K562 (cell line): ENCODE measurements around the gene VPS18. TPM values are rescaled to one million over a fixed set of nuclear protein-coding genes. Genes with fewer than 3 reads are reported as not detected.

ENCODE experiments used
- ATAC-seq: fragments of 200-7000 bp; cut with Tn5 transposase; 3 replicates; pipeline ENCODE4 v1.9.1; 2020; ENCODE audit warnings: moderate library complexity
- BruUV-seq: library from RNA; stranded (reverse); fragments of 400-500 nt; replicated peaks from 2 replicates; lab custom pipeline; 2021; lab: Mats Ljungman, UMichigan
- CTCF ChIA-PET: fragments of 300-600 bp; formaldehyde crosslinking; extraction: SDS; loops from one replicate; lab custom pipeline; 2021; ENCODE audit warnings: low intra/inter-chr PET ratio; lab: Yijun Ruan, JAX
- POLR2A ChIA-PET: fragments of 300-600, 350-650 bp; sonication (Branson Sonifier 250); formaldehyde crosslinking; extraction: SDS; loops from one replicate; lab custom pipeline; 2021; ENCODE audit warnings: antibody characterized with exemption, inconsistent platforms; lab: Yijun Ruan, JAX
- DNase-seq, 4 experiments: peaks; one replicate each; pipeline versions ENCODE4 v3.0.0 to v3.0.0-alpha.2; 2011 to 2018; ENCODE audit warnings: low spot score in 3 of 4, mixed read lengths in 3 of 4; ENCODE audit errors: extremely low read depth in 1 of 4
- FAIRE-seq: peaks from 2 replicates; lab custom pipeline; 2011; peaks lifted over from hg19 to GRCh38; lab: Jason Lieb, UNC
- H2AFZ ChIP-seq: 2 replicates; pipeline ENCODE4 v1.6.0; 2011; ENCODE audit warnings: low read depth, low read length, control low read depth, inconsistent platforms
- H3K27ac ChIP-seq: fragments of 200-600 bp; 3 replicates; pipeline ENCODE4 v1.8.0; 2011; ENCODE audit warnings: low read depth, mild to moderate bottlenecking, control low read depth, inconsistent platforms, low read length, moderate library complexity, mixed read lengths; ENCODE audit errors: extremely low read depth
- H3K27me3 ChIP-seq, 2 experiments: fragments of 300-600 bp in 1 of 2; 2 replicates in 1 of 2; 3 replicates in 1 of 2; pipeline versions ENCODE4 v1.6.0 to v1.8.0; 2011; ENCODE audit warnings: inconsistent platforms in 2 of 2, low read length in 2 of 2, mild to moderate bottlenecking in 1 of 2, mixed read lengths in 1 of 2, moderate library complexity in 1 of 2; ENCODE audit not compliant: control insufficient read depth in 2 of 2, insufficient read depth in 2 of 2
- H3K36me3 ChIP-seq: fragments of 300-600 bp; 3 replicates; pipeline ENCODE4 v1.8.0; 2011; ENCODE audit warnings: mild to moderate bottlenecking, low read length, inconsistent platforms; ENCODE audit not compliant: control insufficient read depth, insufficient read depth
- H3K4me1 ChIP-seq, 2 experiments: fragments of 200-600 bp in 1 of 2; replicated peaks in 1 of 2; 2 replicates in 1 of 2; 3 replicates in 1 of 2; pipeline versions ENCODE4 v1.5.1 to v1.8.0; 2011; ENCODE audit warnings: inconsistent platforms in 2 of 2, low read length in 2 of 2, mild to moderate bottlenecking in 1 of 2, mixed read lengths in 1 of 2, moderate library complexity in 1 of 2; ENCODE audit not compliant: control insufficient read depth in 2 of 2, insufficient read depth in 2 of 2
- H3K4me2 ChIP-seq: 2 replicates; pipeline ENCODE4 v1.6.1; 2011; ENCODE audit warnings: low read length, control low read depth, inconsistent platforms, mixed read lengths; ENCODE audit not compliant: insufficient read depth
- H3K4me3 ChIP-seq: fragments of 200-600 bp; sonication (generic), shearing (Covaris generic); 2 replicates; pipeline ENCODE4 v1.5.1; 2016; ENCODE audit warnings: control low read depth, inconsistent platforms
- H3K79me2 ChIP-seq: fragments of 200-600 bp; 3 replicates; pipeline ENCODE4 v1.8.0; 2011; ENCODE audit warnings: low read length, inconsistent platforms; ENCODE audit not compliant: control insufficient read depth, insufficient read depth
- H3K9ac ChIP-seq, 2 experiments: 2 replicates each; pipeline versions ENCODE4 v1.6.0 to v1.6.1; 2011; ENCODE audit warnings: low read depth in 2 of 2, low read length in 2 of 2, control low read depth in 1 of 2, inconsistent platforms in 1 of 2, mild to moderate bottlenecking in 1 of 2, mixed read lengths in 1 of 2; ENCODE audit not compliant: insufficient read depth in 1 of 2
- H3K9me1 ChIP-seq: one replicate; pipeline ENCODE4 v1.6.0; 2011; ENCODE audit warnings: inconsistent platforms, mild to moderate bottlenecking, low read length, moderate library complexity; ENCODE audit not compliant: control insufficient read depth, insufficient read depth
- H3K9me3 ChIP-seq: replicated peaks from 2 replicates; pipeline ENCODE4 v1.5.1; 2011; ENCODE audit warnings: low read depth, low read length, inconsistent platforms; ENCODE audit not compliant: control insufficient read depth, insufficient read depth
- H4K20me1 ChIP-seq: replicated peaks from 2 replicates; pipeline ENCODE4 v1.6.1; 2011; ENCODE audit warnings: low read length, inconsistent platforms, mixed read lengths; ENCODE audit not compliant: control insufficient read depth, insufficient read depth
- CXXC5 ChIP-seq: fragments of 250-450 bp; sonication (Bioruptor Pico); IDR thresholded peaks from 2 replicates; pipeline ENCODE4 v1.8.0; 2022; ENCODE audit warnings: inconsistent platforms, mild to moderate bottlenecking, moderate library complexity
- FOXM1 ChIP-seq, 2 experiments: fragments of 450-650 bp in 1 of 2; sonication (generic) in 1 of 2; formaldehyde crosslinking in 1 of 2; IDR thresholded peaks; 2 replicates each; pipeline versions ENCODE4 v1.6.1 to v1.9.0; 2017 to 2022; ENCODE audit warnings: low read depth in 2 of 2, mild to moderate bottlenecking in 2 of 2, missing genetic modification reagents in 1 of 2, moderate library complexity in 1 of 2
- SIX5 ChIP-seq, 2 experiments: IDR thresholded peaks; 2 replicates each; pipeline ENCODE4 v1.6.1; 2011; ENCODE audit warnings: low read length in 2 of 2, borderline replicate concordance in 1 of 2, low read depth in 1 of 2, mild to moderate bottlenecking in 1 of 2, moderate library complexity in 1 of 2; ENCODE audit not compliant: insufficient read depth in 1 of 2
- SMARCA5 ChIP-seq: fragments of 450-650 bp; IDR thresholded peaks from 2 replicates; pipeline ENCODE4 v1.6.1; 2016
- SREBF1 ChIP-seq: fragments of 150-350 bp; IDR thresholded peaks from 2 replicates; pipeline ENCODE4 v1.6.1; 2014; ENCODE audit warnings: antibody characterized with exemption, low read depth, low read length, borderline replicate concordance
- SREBF2 ChIP-seq: sonication (generic); formaldehyde crosslinking; IDR thresholded peaks from 2 replicates; pipeline ENCODE4 v1.4.0; 2020; ENCODE audit warnings: mild to moderate bottlenecking, missing genetic modification reagents
- SRSF1 ChIP-seq: fragments of 200-400 bp; formaldehyde crosslinking; IDR thresholded peaks from 2 replicates; pipeline ENCODE4 v1.6.1; 2017; ENCODE audit warnings: mild to moderate bottlenecking, low read depth, low read length, moderate library complexity
- TBL1XR1 ChIP-seq, 2 experiments: IDR thresholded peaks; 2 replicates each; pipeline ENCODE4 v1.6.1; 2012; ENCODE audit warnings: improper control_type of control experiment in 2 of 2, low read length in 2 of 2, mild to moderate bottlenecking in 1 of 2
- ZNF668 ChIP-seq: fragments of 250-450 bp; sonication (Bioruptor Pico); IDR thresholded peaks from 2 replicates; pipeline ENCODE4 v1.8.0; 2022; ENCODE audit warnings: mild to moderate bottlenecking, inconsistent platforms
- ZNF717 ChIP-seq: fragments of 250-450 bp; sonication (Bioruptor Pico); IDR thresholded peaks from 2 replicates; pipeline ENCODE4 v1.5.0; 2021
- WGBS: fragments of 100-300 bp; shearing (Covaris generic); methylation state at CpG from one replicate; pipeline ENCODE4 v1.1.6; 2016; ENCODE audit warnings: low coverage, mixed read lengths; ENCODE audit not compliant: insufficient coverage; ENCODE audit errors: missing lambda C conversion rate; 5-methylcytosine and 5-hydroxymethylcytosine counted together
- in situ Hi-C: fragments of 300-500 bp; cut with MboI; formaldehyde crosslinking; loops from 4 replicates; pipeline ENCODE4 v1.15.0; 2018; ENCODE audit warnings: inconsistent platforms, mixed read lengths
- intact Hi-C: fragments of 100-400 bp; cut with micrococcal nuclease; formaldehyde crosslinking; loops from 2 replicates; pipeline ENCODE4 v1.14.2; 2022
- polyA plus RNA-seq, 8 experiments: library from polyadenylated mRNA; depleted of rRNA in 4 of 8; stranded (reverse) in 5 of 8; unstranded in 3 of 8; fragments of >200 nt; fragmentation: Nextera tagmentation in 2 of 8; fragmentation: Illumina TruSeq in 1 of 8; extraction: Ambion mirVana in 2 of 8; extraction: Trizol in 1 of 8; gene quantifications; 2 replicates each; pipeline versions ENCODE4 v1.2.1 to v1.2.3, GENCODE V29; 2011 to 2014; ENCODE audit warnings: inconsistent platforms in 1 of 8, missing spikeins in 1 of 8
- total RNA-seq, 7 experiments: library from RNA; depleted of rRNA in 6 of 7; stranded (reverse); fragments of >200 nt in 6 of 7; fragmentation: Illumina TruSeq in 2 of 7; extraction: Trizol in 2 of 7; gene quantifications; 2 replicates each; pipeline versions ENCODE4 v1.2.1 to v1.2.3, GENCODE V29; 2011 to 2021; ENCODE audit warnings: low replicate concordance in 1 of 7
- TF ChIP-seq, protein P1 (sequence below), 2 experiments: fragments of 250-450 bp in 1 of 2; fragments of 450-650 bp in 1 of 2; sonication (Bioruptor Pico) in 1 of 2; IDR thresholded peaks; 2 replicates each; pipeline versions ENCODE4 v1.6.1 to v1.8.0; 2016 to 2021; ENCODE audit warnings: mild to moderate bottlenecking in 2 of 2, moderate library complexity in 2 of 2, missing compliant biosample characterization in 1 of 2, missing genetic modification characterization in 1 of 2
- TF ChIP-seq, protein P2 (sequence below), 2 experiments: fragments of 450-650 bp; conservative IDR thresholded peaks; 2 replicates each; pipeline ENCODE4 v1.6.1; 2017; ENCODE audit warnings: mild to moderate bottlenecking in 2 of 2, moderate library complexity in 2 of 2

VPS18 gene
- total and polyA plus RNA-seq, 9 of the 15 experiments (the other 6 are each of a cell fraction or from before 2014, with no cell fraction given), result 0.73 to 19.9 (median 8.5) TPM

DNA sequence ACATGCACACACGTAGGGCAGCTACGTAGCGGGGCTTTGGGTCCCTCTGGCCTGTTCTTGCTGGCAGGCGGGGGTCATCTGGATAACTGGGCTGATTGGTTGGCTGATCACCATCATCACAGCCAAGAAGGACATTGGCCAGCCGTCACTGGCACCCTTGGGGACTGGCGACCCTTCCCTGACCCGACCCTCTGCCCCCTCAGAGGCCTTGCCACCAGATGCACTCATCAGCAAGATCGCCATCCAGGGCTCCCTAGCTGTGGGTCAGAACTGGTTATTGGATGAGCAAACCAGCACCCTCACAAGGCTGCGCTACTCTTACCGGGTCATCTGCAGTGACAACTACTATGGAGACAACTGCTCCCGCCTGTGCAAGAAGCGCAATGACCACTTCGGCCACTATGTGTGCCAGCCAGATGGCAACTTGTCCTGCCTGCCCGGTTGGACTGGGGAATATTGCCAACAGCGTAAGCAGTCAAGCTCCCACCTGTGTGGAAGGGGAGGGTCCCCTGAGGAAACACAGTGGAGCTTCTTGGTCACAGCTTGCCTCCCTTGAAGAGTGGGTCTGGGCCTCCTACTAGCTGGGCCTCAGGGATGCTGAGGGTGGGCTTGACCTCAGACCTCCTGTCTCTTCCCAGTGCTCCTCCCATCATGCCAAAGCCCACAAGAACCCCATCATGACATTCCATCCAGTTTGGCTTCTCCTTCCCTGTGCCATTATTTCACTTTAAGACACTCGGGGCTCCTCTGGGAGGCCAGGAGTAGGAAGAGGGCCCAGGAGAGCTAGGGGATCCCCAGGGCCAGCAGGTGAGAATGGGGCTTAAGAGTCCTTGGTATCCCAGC is 37.3 kb downstream of the VPS18 start (continued):
- TF ChIP-seq SIX5 (IDR thresholded peaks at IDR 0.05; ENCODE audit: borderline replicate concordance in 1 of 2, insufficient read depth in 1 of 2, low read depth in 1 of 2, low read length in 2 of 2) (no peak), SREBF2 (CRISPR knock-in tag) (no peak), CXXC5 (CRISPR knock-in tag) (no peak), ZNF717 (CRISPR knock-in tag) (no peak), SRSF1 (no peak)
- TF ChIP-seq, protein P1, sequence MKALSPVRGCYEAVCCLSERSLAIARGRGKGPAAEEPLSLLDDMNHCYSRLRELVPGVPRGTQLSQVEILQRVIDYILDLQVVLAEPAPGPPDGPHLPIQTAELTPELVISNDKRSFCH (CRISPR knock-in tag; IDR thresholded peaks at IDR 0.05), result no peak
- TF ChIP-seq, protein P1 (tag; IDR thresholded peaks at IDR 0.05), result no peak

DNA sequence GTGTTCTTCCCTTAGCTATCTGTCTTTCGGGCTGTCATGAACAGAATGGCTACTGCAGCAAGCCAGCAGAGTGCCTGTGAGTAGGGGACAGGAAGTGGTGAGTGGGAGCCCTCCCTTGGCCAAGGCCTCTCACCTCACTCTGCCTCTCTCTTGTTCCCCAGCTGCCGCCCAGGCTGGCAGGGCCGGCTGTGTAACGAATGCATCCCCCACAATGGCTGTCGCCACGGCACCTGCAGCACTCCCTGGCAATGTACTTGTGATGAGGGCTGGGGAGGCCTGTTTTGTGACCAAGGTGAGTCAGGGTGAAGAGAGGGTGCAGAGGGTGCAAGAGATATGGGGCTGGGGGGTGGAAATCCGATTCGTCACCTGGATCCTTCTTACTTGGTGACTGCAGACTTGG is 37.9 kb downstream of the VPS18 start:
- 0 out of 2 replicates have a peak, but pooled peaks cover 3% of the 10 kb centered on the region for H4K20me1 ChIP-seq
- H3K36me3 ChIP-seq, result no peaks in the 10 kb centered on the region
- TF ChIP-seq SRSF1 (no peak), ZNF668 (CRISPR knock-in tag) (no peak), SMARCA5 (no peak), TBL1XR1 (IDR thresholded peaks at IDR 0.05; ENCODE audit: low read length in 2 of 2) (no peak), FOXM1 (IDR thresholded peaks at IDR 0.05; ENCODE audit: low read depth) (no peak), FOXM1 (CRISPR knock-in tag; IDR thresholded peaks at IDR 0.05; ENCODE audit: low read depth) (no peak), SREBF1 (no peak)
- TF ChIP-seq, protein P2, sequence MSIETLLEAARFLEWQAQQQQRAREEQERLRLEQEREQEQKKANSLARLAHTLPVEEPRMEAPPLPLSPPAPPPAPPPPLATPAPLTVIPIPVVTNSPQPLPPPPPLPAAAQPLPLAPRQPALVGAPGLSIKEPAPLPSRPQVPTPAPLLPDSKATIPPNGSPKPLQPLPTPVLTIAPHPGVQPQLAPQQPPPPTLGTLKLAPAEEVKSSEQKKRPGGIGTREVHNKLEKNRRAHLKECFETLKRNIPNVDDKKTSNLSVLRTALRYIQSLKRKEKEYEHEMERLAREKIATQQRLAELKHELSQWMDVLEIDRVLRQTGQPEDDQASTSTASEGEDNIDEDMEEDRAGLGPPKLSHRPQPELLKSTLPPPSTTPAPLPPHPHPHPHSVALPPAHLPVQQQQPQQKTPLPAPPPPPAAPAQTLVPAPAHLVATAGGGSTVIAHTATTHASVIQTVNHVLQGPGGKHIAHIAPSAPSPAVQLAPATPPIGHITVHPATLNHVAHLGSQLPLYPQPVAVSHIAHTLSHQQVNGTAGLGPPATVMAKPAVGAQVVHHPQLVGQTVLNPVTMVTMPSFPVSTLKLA (conservative IDR thresholded peaks at IDR 0.05), result no peak
- H3K9me3 ChIP-seq, result no peaks in the 10 kb centered on the region
- BruUV-seq, result no TSS peak
- ChIA-PET POLR2A (interaction anchor here (0.7 to 1.5 kb wide), 5 partner anchors 9 to 294 kb away, joined by 3 to 4 read pairs (median 3); no protein-coding TSS in a partner anchor), CTCF (no interaction called here)
- intact Hi-C loops (no loop called here), in situ Hi-C loops (no loop called here)
- FAIRE-seq (no peak), DNase-seq (no peak), ATAC-seq (no peak)
- 53% methylated on average over 8 of the region's 8 CpGs for WGBS
- H2AFZ ChIP-seq, result no peak overlapping the region
- H3K4me2 ChIP-seq, result no peak overlapping the region
- no peak overlapping the region for H3K4me3 ChIP-seq
- peaks cover 0 to 9% of the 10 kb centered on the region in 2 experiments; a peak in 2 of 5 replicates for H3K27me3 ChIP-seq
- no peak overlapping the region for H3K27ac ChIP-seq
- H3K9ac ChIP-seq, result peak overlapping the region in 1 of 2 experiments; percentile 32; a peak in 1 of 4 replicates
- peaks cover 3% of the 10 kb centered on the region for H3K9me1 ChIP-seq
- H3K79me2 ChIP-seq, result no peaks in the 10 kb centered on the region
- H3K4me1 ChIP-seq, result peaks cover 13 to 54% of the 10 kb centered on the region in 2 experiments
